ENCODE measurements around the gene SCN10A. TPM values are rescaled to one million over a fixed set of nuclear protein-coding genes. Genes with fewer than 3 reads are reported as not detected.

SCN10A gene
- total and polyA plus RNA-seq, 9 of the 15 experiments (the other 6 are each of a cell fraction or from before 2014, with no cell fraction given): not detected

- TF ChIP-seq, protein P1, sequence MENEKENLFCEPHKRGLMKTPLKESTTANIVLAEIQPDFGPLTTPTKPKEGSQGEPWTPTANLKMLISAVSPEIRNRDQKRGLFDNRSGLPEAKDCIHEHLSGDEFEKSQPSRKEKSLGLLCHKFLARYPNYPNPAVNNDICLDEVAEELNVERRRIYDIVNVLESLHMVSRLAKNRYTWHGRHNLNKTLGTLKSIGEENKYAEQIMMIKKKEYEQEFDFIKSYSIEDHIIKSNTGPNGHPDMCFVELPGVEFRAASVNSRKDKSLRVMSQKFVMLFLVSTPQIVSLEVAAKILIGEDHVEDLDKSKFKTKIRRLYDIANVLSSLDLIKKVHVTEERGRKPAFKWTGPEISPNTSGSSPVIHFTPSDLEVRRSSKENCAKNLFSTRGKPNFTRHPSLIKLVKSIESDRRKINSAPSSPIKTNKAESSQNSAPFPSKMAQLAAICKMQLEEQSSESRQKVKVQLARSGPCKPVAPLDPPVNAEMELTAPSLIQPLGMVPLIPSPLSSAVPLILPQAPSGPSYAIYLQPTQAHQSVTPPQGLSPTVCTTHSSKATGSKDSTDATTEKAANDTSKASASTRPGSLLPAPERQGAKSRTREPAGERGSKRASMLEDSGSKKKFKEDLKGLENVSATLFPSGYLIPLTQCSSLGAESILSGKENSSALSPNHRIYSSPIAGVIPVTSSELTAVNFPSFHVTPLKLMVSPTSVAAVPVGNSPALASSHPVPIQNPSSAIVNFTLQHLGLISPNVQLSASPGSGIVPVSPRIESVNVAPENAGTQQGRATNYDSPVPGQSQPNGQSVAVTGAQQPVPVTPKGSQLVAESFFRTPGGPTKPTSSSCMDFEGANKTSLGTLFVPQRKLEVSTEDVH (IDR thresholded peaks at IDR 0.05; ENCODE audit: low read depth, partially characterized antibody): no peak
- no peak for TF ChIP-seq ZNF398 (CRISPR knock-in tag; IDR thresholded peaks at IDR 0.05)
- no peak for TF ChIP-seq ETV6 (IDR thresholded peaks at IDR 0.05; ENCODE audit: borderline replicate concordance in 1 of 2, low read depth in 2 of 2, low read length in 1 of 2)
- no peak for TF ChIP-seq ETV6 (CRISPR knock-in tag; IDR thresholded peaks at IDR 0.05; ENCODE audit: borderline replicate concordance)
- TF ChIP-seq FOXA3 (CRISPR knock-in tag; conservative IDR thresholded peaks at IDR 0.05 in 1 of 2, IDR thresholded peaks at IDR 0.05 in 1 of 2): no peak
- TF ChIP-seq HOXB6 (CRISPR knock-in tag; IDR thresholded peaks at IDR 0.05; ENCODE audit: borderline replicate concordance): no peak
- peak; percentile 37; the same call in 1 of the 2 replicates for TF ChIP-seq ZNF175 (CRISPR knock-in tag; IDR thresholded peaks at IDR 0.05; ENCODE audit: low read depth)
- no peak for TF ChIP-seq ZNF347 (CRISPR knock-in tag; IDR thresholded peaks at IDR 0.05; ENCODE audit: low read depth)
- TF ChIP-seq MAFK (IDR thresholded peaks at IDR 0.05; ENCODE audit: low read length): no peak
Measured at GRCh38 chr3:38829404-38829803, 13.4 kb upstream of the SCN10A start (continued).
